Measurements from ENCODE around the gene TBC1D4.

DNA sequence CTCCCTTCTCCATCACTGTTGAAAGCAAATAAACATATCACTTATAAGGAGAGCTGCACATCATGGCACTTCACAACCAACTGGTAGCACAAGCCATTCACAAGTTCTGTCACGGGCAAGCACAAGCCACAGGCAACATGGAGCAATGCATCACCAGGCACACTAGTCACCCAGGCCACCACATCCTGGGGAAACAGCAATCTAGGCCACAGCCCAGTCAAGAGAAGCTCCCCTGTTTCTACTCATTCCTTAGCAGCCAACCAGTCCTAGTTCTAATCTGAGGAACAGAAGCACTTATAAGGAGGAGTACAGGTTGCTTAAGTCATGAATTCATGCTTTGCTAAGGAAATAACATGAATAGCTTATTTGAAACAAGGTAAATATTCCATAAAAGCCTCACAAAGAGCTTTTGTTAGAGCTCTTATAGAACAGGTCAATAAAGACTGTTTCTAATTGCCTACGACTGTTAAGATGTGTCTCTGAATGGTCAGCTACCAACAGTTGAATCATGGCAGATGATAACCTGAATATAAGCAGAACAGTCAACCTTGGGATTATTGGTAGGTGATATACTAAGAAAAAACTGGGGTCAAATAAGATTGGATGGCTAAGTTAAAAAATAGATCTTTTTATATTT, 169.0 kb downstream of the TBC1D4 start:
- TF ChIP-seq, protein P1, sequence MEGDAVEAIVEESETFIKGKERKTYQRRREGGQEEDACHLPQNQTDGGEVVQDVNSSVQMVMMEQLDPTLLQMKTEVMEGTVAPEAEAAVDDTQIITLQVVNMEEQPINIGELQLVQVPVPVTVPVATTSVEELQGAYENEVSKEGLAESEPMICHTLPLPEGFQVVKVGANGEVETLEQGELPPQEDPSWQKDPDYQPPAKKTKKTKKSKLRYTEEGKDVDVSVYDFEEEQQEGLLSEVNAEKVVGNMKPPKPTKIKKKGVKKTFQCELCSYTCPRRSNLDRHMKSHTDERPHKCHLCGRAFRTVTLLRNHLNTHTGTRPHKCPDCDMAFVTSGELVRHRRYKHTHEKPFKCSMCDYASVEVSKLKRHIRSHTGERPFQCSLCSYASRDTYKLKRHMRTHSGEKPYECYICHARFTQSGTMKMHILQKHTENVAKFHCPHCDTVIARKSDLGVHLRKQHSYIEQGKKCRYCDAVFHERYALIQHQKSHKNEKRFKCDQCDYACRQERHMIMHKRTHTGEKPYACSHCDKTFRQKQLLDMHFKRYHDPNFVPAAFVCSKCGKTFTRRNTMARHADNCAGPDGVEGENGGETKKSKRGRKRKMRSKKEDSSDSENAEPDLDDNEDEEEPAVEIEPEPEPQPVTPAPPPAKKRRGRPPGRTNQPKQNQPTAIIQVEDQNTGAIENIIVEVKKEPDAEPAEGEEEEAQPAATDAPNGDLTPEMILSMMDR (IDR thresholded peaks at IDR 0.05; ENCODE audit: low read length), result no peak
- TF ChIP-seq EZH2 (optimal IDR thresholded peaks at IDR 0.05; ENCODE audit: low read depth, low read length), result no peak
